CD4-positive, alpha-beta T cell (primary cell): ENCODE results near the gene CLCN6. TPM values are rescaled to one million over a fixed set of nuclear protein-coding genes. Genes with fewer than 3 reads are reported as not detected.

Source experiments
- ATAC-seq: fragments of 200-7000 bp; cut with Tn5 transposase; one replicate; pipeline ENCODE4 v1.10.0; 2022; ENCODE audit warnings: mild to moderate bottlenecking; ENCODE audit not compliant: poor library complexity
- CTCF ChIA-PET: fragments of 350-600 bp; sonication (Branson Sonifier 250); formaldehyde crosslinking; loops from one replicate; lab custom pipeline; 2021; ENCODE audit warnings: antibody characterized with exemption, inconsistent platforms; lab: Charles Lee
- POLR2A ChIA-PET: fragments of 350-600 bp; sonication (Branson Sonifier 250); formaldehyde crosslinking; loops from one replicate; lab custom pipeline; 2021; ENCODE audit warnings: antibody characterized with exemption, inconsistent platforms; lab: Charles Lee
- DNase-seq, 14 experiments: peaks; one replicate each; pipeline ENCODE4 v3.0.0-alpha.2; 2013 to 2020; ENCODE audit warnings: mixed read lengths in 2 of 14
- H3K27ac ChIP-seq, 2 donors: one replicate each; pipeline versions ENCODE4 v1.5.1 to v1.7.0; 2013; ENCODE audit warnings: low read length in 2 of 2, low read depth in 1 of 2, mild to moderate bottlenecking in 1 of 2
- H3K27me3 ChIP-seq, 2 experiments: 1 replicate in 1 of 2; 2 replicates in 1 of 2; pipeline versions ENCODE4 v1.6.1 to v1.7.0; 2013; ENCODE audit warnings: low read length in 2 of 2, control low read depth in 1 of 2, mild to moderate bottlenecking in 1 of 2, moderate library complexity in 1 of 2; ENCODE audit not compliant: insufficient read depth in 2 of 2, control insufficient read depth in 1 of 2
- H3K36me3 ChIP-seq: one replicate; pipeline ENCODE4 v1.6.1; 2013; ENCODE audit warnings: low read length, control low read depth; ENCODE audit not compliant: insufficient read depth
- H3K4me1 ChIP-seq: one replicate; pipeline ENCODE4 v1.6.1; 2013; ENCODE audit warnings: low read length, control low read depth; ENCODE audit not compliant: insufficient read depth
- H3K4me3 ChIP-seq: one replicate; pipeline ENCODE4 v1.5.1; 2013; ENCODE audit warnings: mild to moderate bottlenecking, low read length, moderate library complexity
- H3K9me3 ChIP-seq, 2 experiments: 1 replicate in 1 of 2; 2 replicates in 1 of 2; pipeline versions ENCODE4 v1.6.1 to v1.7.0; 2013; ENCODE audit warnings: low read length in 2 of 2, mild to moderate bottlenecking in 2 of 2, control low read depth in 1 of 2, moderate library complexity in 1 of 2; ENCODE audit not compliant: control insufficient read depth in 1 of 2, insufficient read depth in 1 of 2
- H3K27ac Mint-ChIP-seq: one replicate; pipeline ENCODE4 v1.8.0; 2020; ENCODE audit warnings: mixed read lengths
- H3K27me3 Mint-ChIP-seq: one replicate; pipeline ENCODE4 v1.8.0; 2021; ENCODE audit warnings: mixed read lengths
- H3K36me3 Mint-ChIP-seq: one replicate; pipeline ENCODE4 v1.8.0; 2021; ENCODE audit warnings: low read depth, mixed read lengths
- H3K4me1 Mint-ChIP-seq: one replicate; pipeline ENCODE4 v1.8.0; 2021; ENCODE audit warnings: low read depth, mixed read lengths
- H3K4me3 Mint-ChIP-seq: one replicate; pipeline ENCODE4 v1.8.0; 2020; ENCODE audit warnings: mild to moderate bottlenecking, mixed read lengths
- H3K9me3 Mint-ChIP-seq: one replicate; pipeline ENCODE4 v1.8.0; 2020; ENCODE audit warnings: mixed read lengths
- CTCF ChIP-seq: fragments of 200-600 bp; IDR thresholded peaks from one replicate; pipeline ENCODE4 v1.8.0; 2022; ENCODE audit warnings: antibody characterized with exemption, mild to moderate bottlenecking
- intact Hi-C, 2 experiments: fragments of 100-400 bp; cut with DNase I in 1 of 2; cut with micrococcal nuclease in 1 of 2; formaldehyde crosslinking; loops; one replicate each; pipeline versions ENCODE4 v1.15.1 to v1.9.0; 2023 to 2025; cut with DNase I, micrococcal nuclease
- total RNA-seq, 174 experiments: library from RNA in 2 of 174; stranded (reverse) in 2 of 174; gene quantifications; one replicate each; pipeline ENCODE4 v1.2.3 and lab custom pipeline; 2021 to 2026

Gene CLCN6
- total RNA-seq, 2 experiments from 2014 or later, result 10.9 to 11.2 TPM

DNA sequence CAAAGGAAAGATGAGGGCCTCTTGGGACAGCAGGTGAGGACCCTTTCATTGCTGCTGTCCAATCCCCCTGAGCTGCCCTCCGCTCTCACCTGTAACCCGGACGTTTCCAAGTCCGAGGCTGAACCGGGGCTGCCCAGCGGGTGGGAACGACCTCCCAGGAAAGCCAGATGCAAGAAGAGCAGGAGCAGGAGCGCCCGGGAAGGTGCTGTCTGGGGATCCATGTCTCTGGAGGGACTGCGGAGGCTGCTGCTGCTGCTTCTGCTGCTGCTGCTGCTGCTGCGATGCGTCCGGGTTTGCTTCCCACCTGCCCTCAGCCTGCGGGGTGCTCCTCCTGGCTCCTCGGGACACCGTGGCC is 52.6 kb downstream of the CLCN6 start, which contains the start of gene NPPB:
Gene NPPB, minus strand, starts transcription at position 333 of the 355 bp plus-strand sequence. Its CDS starts 112 bp downstream, at position 221.
- Mint-ChIP-seq H3K4me3 (no peak within 1 kb of the TSS), H3K27me3 (peaks cover 74% of the 10 kb centered on the region), H3K36me3 (no peaks in the 10 kb centered on the region), H3K27ac (no peak within 1 kb of the TSS), H3K4me1 (no peaks in the 10 kb centered on the region), H3K9me3 (no peaks in the 10 kb centered on the region)
- intact Hi-C loops, result loop anchor here in 1 of 2 experiments (5.0 kb wide), 1 partner anchor 49 kb away; no protein-coding TSS in a partner anchor
- ATAC-seq (no peak), DNase-seq (no peak)
- no peak for TF ChIP-seq CTCF
- no peak within 1 kb of the TSS for H3K27ac ChIP-seq
- peaks cover 0 to 15% of the 10 kb centered on the region in 2 experiments for H3K9me3 ChIP-seq
- ChIA-PET CTCF (no interaction called here), POLR2A (no interaction called here)
- H3K27me3 ChIP-seq, result peaks cover 56 to 75% of the 10 kb centered on the region in 2 experiments
- no peaks in the 10 kb centered on the region for H3K36me3 ChIP-seq
- peaks cover 4% of the 10 kb centered on the region for H3K4me1 ChIP-seq
- no peak within 1 kb of the TSS for H3K4me3 ChIP-seq

- H3K27me3 Mint-ChIP-seq, result peaks cover 75% of the 10 kb centered on the region
- H3K27ac Mint-ChIP-seq, result no peak overlapping the region
Observed at GRCh38 chr1:11858968-11859871, 53.2 kb downstream of the CLCN6 start.

DNA sequence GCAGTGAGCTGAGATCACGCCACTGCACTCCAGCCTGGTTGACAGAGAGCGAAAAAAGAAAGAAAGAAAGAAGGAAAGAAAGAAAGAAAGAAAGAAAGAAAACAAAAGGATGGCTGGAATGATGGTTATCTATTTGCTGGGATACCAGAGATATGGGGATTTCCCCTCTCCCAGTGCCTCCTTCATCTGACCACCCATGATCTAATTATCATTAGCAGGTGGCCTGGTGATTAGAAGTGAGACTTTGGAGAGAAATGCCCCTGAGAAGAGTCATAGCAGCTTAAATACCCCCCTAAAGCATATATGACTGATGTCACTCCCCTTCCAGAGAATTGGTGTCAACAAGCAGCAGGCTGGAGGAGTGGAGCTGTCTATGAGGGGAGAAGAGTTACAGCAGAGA is 54.1 kb downstream of the CLCN6 start:
- peaks cover 50 to 66% of the 10 kb centered on the region in 2 experiments for H3K27me3 ChIP-seq
- ATAC-seq (no peak), DNase-seq (no peak)
- H3K4me1 Mint-ChIP-seq, result no peaks in the 10 kb centered on the region
- ChIA-PET POLR2A (no interaction called here), CTCF (interaction anchor here (1.4 kb wide), 1 partner anchor 11 kb away, joined by 3 read pairs; no protein-coding TSS in a partner anchor)
- intact Hi-C loops, result no loop called here
- peaks cover 74% of the 10 kb centered on the region for H3K27me3 Mint-ChIP-seq
- H3K27ac Mint-ChIP-seq, result no peak overlapping the region
- H3K27ac ChIP-seq, result no peak overlapping the region
- no peak for TF ChIP-seq CTCF
- peaks cover 4% of the 10 kb centered on the region for H3K4me1 ChIP-seq
- H3K36me3 Mint-ChIP-seq, result no peaks in the 10 kb centered on the region
- H3K4me3 ChIP-seq, result no peak overlapping the region
- no peak overlapping the region for H3K4me3 Mint-ChIP-seq
- peaks cover 0 to 15% of the 10 kb centered on the region in 2 experiments for H3K9me3 ChIP-seq
- no peaks in the 10 kb centered on the region for H3K9me3 Mint-ChIP-seq
- no peaks in the 10 kb centered on the region for H3K36me3 ChIP-seq

More at GRCh38 chr1:11858968-11859871, 53.2 kb downstream of the CLCN6 start:
- peak; percentile 94 for ATAC-seq
- Histone ChIP-seq H3K4me1 (peaks cover 4% of the 10 kb centered on the region), H3K4me3 (no peak overlapping the region), H3K27ac (no peak overlapping the region), H3K36me3 (no peaks in the 10 kb centered on the region), H3K27me3 (peaks cover 56 to 75% of the 10 kb centered on the region in 2 experiments), H3K9me3 (peaks cover 0 to 15% of the 10 kb centered on the region in 2 experiments)
- ChIA-PET CTCF (interaction anchor here (1.4 kb wide), 1 partner anchor 10 kb away, joined by 3 read pairs; no protein-coding TSS in a partner anchor), POLR2A (no interaction called here)
- H3K4me3 Mint-ChIP-seq, result no peak overlapping the region
- intact Hi-C loops, result loop anchor here in 1 of 2 experiments (5.0 kb wide), 1 partner anchor 48 kb away; no protein-coding TSS in a partner anchor
- H3K4me1 Mint-ChIP-seq, result no peaks in the 10 kb centered on the region
- peak; percentile 41 to 80 (median 62) for DNase-seq
- H3K9me3 Mint-ChIP-seq, result no peaks in the 10 kb centered on the region
- no peaks in the 10 kb centered on the region for H3K36me3 Mint-ChIP-seq
- no peak for TF ChIP-seq CTCF
